ENCODE data around the gene TRAM2.

Gene TRAM2

DNA sequence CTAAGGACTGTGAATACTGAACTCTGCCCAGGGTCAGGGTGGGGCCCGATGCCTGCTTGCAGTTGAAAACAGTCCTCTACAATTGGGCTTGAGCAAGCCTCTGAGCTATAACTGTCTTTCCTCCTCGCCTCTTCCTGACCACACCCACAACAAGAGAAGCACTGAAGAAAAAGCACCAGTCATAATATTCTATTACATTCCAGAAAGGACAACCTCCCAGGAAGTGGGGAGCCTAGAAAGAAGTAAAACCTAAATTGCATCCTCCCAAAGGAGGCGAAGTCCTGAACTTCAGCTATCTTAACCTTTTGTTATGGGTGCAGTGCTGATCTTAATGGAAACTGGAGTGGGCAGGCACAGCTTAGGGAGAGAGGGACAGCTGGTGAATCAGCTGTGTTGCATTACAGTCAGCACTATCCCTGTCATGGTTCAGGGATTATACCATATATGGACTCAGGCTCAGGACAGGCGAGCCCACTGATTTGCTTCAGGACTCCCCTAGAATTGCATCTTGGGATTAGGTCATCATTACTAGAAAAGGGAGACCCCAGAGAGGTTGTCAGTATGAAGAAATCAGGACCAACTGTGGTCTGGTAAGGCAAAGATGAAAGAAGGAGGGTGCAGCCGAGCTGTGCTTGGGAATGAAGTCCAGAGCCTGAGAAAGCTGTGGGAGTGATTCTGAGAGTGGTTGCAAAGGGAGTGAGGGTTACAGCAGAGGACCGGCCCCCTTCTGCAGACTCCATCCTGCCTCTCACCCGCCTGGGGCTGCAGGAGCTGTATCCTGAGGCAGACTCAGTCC is 18.3 kb upstream of the TRAM2 start:
- H3K9me3 ChIP-seq (ENCODE audit: control insufficient read depth in 2 of 2, low read length in 2 of 2): no peaks in the 10 kb centered on the region
- H3K36me3 ChIP-seq (ENCODE audit: control insufficient read depth in 2 of 2, insufficient read depth in 2 of 2, low read length in 2 of 2): no peaks in the 10 kb centered on the region
- H3K9ac ChIP-seq (ENCODE audit: low read depth in 1 of 2, low read length in 2 of 2): no peak overlapping the region
- peak overlapping the region; percentile 14 to 19 for H3K4me3 ChIP-seq (ENCODE audit: low read length in 2 of 2)
- H3K27me3 ChIP-seq (ENCODE audit: control insufficient read depth in 2 of 2, insufficient read depth in 2 of 2, low read length in 2 of 2): no peaks in the 10 kb centered on the region
- H3K27ac ChIP-seq (ENCODE audit: low read depth in 2 of 2, low read length in 2 of 2): peak overlapping the region; percentile 66
- H3K4me1 ChIP-seq (ENCODE audit: control insufficient read depth in 2 of 2, insufficient read depth in 2 of 2, low read length in 2 of 2): peaks cover 18 to 25% of the 10 kb centered on the region in 2 donors

DNA sequence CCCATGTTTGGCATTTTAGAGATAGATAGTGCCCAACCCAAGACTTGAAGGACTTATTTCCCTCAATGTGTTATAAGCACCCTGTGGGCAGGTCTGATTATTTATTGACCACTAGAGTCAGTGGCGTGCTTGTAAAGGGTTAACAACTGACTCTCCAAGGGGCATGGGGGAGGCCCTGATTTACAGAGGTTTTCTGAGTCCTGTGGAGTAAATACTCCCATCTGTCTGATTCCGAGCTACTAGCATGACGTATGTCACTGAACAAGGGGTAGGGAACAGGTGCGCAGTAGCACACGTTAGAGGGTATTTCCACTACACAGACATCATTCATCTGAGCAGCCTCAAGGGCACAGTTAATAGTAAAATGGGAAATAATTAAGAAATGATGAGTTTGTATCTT is 17.4 kb upstream of the TRAM2 start:
- Histone ChIP-seq H3K27ac (ENCODE audit: low read depth in 2 of 2, low read length in 2 of 2) (no peak overlapping the region), H3K4me1 (ENCODE audit: control insufficient read depth in 2 of 2, insufficient read depth in 2 of 2, low read length in 2 of 2) (peaks cover 18 to 25% of the 10 kb centered on the region in 2 donors)

DNA sequence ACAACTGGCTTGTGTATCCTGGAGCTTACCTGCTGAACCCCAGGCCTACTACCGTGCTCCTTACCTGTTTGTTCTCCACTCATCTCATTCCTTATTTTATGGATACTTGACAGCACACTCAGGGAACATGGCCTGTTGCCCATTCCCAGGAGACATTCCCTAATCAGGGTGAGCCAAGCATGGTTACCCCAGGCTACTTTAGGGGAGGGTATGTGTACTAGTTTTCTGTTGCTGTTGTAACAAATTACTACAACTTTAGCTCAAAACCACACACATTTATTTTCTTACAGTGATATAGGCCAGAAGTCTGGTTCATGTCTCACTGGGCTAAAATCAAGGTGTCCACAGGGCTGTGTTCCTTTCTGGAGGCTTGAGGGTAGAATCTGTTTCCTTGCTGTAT is 15.0 kb upstream of the TRAM2 start:
- Histone ChIP-seq H3K27ac (ENCODE audit: low read depth in 2 of 2, low read length in 2 of 2) (no peak overlapping the region), H3K9me3 (ENCODE audit: control insufficient read depth in 2 of 2, low read length in 2 of 2) (no peaks in the 10 kb centered on the region), H3K4me1 (ENCODE audit: control insufficient read depth in 2 of 2, insufficient read depth in 2 of 2, low read length in 2 of 2) (peaks cover 13 to 17% of the 10 kb centered on the region in 2 donors), H3K9ac (ENCODE audit: low read depth in 1 of 2, low read length in 2 of 2) (no peak overlapping the region), H3K27me3 (ENCODE audit: control insufficient read depth in 2 of 2, insufficient read depth in 2 of 2, low read length in 2 of 2) (no peaks in the 10 kb centered on the region), H3K4me3 (ENCODE audit: low read length in 2 of 2) (no peak overlapping the region), H3K36me3 (ENCODE audit: control insufficient read depth in 2 of 2, insufficient read depth in 2 of 2, low read length in 2 of 2) (no peaks in the 10 kb centered on the region)

More for the DNA sequence above, 17.4 kb upstream of the TRAM2 start:
- Histone ChIP-seq H3K27me3 (ENCODE audit: control insufficient read depth in 2 of 2, insufficient read depth in 2 of 2, low read length in 2 of 2) (no peaks in the 10 kb centered on the region), H3K4me3 (ENCODE audit: low read length in 2 of 2) (no peak overlapping the region), H3K36me3 (ENCODE audit: control insufficient read depth in 2 of 2, insufficient read depth in 2 of 2, low read length in 2 of 2) (no peaks in the 10 kb centered on the region), H3K9me3 (ENCODE audit: control insufficient read depth in 2 of 2, low read length in 2 of 2) (no peaks in the 10 kb centered on the region), H3K9ac (ENCODE audit: low read depth in 1 of 2, low read length in 2 of 2) (no peak overlapping the region)

DNA sequence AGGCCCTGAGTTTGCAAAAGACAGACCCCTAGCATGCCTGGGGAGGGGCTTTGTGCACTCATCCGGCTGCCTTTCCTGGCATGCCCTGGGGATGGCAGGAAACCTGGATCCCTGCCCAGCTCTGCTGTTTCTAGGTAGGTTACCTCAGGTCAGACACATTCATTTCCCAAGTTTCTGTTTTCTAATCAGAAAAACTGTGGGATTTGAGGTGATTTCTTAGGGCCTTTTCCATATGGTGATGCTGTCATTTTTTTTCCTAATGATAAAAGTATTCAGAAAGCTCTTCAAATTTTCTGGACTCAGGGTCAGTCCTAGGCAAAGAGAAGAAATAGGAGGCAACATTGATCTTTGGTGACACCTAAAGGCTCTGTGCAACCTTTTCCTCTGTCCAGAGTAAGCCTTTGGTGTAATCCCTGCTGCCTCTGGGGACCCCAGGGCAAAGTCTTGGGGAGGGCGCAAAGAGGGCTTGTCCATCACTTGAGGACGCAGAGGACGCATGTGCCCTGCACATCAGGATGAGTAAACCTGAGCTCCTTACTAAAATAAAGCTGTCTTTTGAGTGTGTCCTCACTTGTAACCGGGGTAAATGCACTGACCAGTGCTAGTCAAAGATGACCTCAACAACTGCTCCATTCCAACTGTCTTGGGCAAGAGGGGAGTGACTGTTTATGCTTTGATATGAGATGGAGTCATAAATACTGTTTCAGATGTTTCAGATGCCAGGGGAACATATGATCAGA is 13.5 kb upstream of the TRAM2 start:
- Histone ChIP-seq H3K9me3 (ENCODE audit: control insufficient read depth in 2 of 2, low read length in 2 of 2) (no peaks in the 10 kb centered on the region), H3K4me3 (ENCODE audit: low read length in 2 of 2) (no peak overlapping the region), H3K27ac (ENCODE audit: low read depth in 2 of 2, low read length in 2 of 2) (no peak overlapping the region), H3K9ac (ENCODE audit: low read depth in 1 of 2, low read length in 2 of 2) (no peak overlapping the region), H3K4me1 (ENCODE audit: control insufficient read depth in 2 of 2, insufficient read depth in 2 of 2, low read length in 2 of 2) (peaks cover 9 to 12% of the 10 kb centered on the region in 2 donors), H3K36me3 (ENCODE audit: control insufficient read depth in 2 of 2, insufficient read depth in 2 of 2, low read length in 2 of 2) (no peaks in the 10 kb centered on the region), H3K27me3 (ENCODE audit: control insufficient read depth in 2 of 2, insufficient read depth in 2 of 2, low read length in 2 of 2) (no peaks in the 10 kb centered on the region)

DNA sequence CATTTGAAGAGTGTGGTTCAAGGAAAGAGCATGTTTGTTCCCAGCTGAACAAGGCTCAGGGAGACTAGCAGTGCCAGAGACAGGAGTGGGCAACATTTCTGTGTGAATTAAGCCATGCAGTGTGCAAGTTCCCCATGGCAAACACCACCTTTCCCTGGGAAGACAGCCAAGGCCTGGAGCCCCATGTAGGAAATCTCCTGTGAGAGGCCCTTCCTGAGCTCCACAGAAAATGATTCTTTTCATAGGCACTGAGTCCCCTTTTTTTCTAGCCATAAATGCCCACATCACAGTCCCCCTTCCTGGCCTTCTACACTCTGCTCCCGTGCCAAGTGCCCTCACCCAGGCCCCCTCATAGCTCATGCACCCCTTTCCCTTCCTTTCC is 11.8 kb upstream of the TRAM2 start:
- Histone ChIP-seq H3K9ac (ENCODE audit: low read depth in 1 of 2, low read length in 2 of 2) (no peak overlapping the region), H3K4me1 (ENCODE audit: control insufficient read depth in 2 of 2, insufficient read depth in 2 of 2, low read length in 2 of 2) (no peaks in the 10 kb centered on the region), H3K27me3 (ENCODE audit: control insufficient read depth in 2 of 2, insufficient read depth in 2 of 2, low read length in 2 of 2) (no peaks in the 10 kb centered on the region), H3K36me3 (ENCODE audit: control insufficient read depth in 2 of 2, insufficient read depth in 2 of 2, low read length in 2 of 2) (no peaks in the 10 kb centered on the region), H3K4me3 (ENCODE audit: low read length in 2 of 2) (no peak overlapping the region), H3K27ac (ENCODE audit: low read depth in 2 of 2, low read length in 2 of 2) (no peak overlapping the region), H3K9me3 (ENCODE audit: control insufficient read depth in 2 of 2, low read length in 2 of 2) (no peaks in the 10 kb centered on the region)

DNA sequence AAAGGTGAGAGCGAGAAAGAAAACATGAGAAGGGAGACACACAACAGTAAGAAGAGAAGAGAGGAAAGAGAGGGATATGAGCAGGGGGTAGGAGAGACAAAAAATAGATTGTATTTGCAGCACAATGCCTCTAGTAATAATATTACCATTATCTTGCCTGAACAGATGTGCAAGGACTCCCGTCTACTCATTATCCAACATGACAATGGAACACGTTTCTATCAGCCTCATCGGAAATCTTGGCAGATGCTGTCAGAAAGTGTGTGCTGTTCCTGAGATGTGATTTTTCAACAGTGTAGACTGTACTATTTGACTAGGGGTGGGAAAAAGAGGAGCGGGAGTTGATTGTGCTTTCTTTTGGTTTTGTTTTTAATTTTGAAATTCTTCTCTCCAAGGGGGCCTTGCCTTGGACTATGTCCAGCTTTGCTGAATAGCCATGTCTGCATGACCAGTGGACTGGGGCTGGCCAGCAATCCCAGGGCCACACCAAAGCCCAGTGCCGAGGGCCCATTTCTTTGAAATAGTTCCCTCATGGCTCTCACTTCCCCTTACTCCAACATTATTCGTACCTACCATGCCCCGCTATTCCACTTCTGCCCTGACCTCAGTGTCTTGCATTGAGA is 11.3 kb upstream of the TRAM2 start:
- no peak overlapping the region for H3K4me3 ChIP-seq (ENCODE audit: low read length in 2 of 2)
- no peak overlapping the region for H3K27ac ChIP-seq (ENCODE audit: low read depth in 2 of 2, low read length in 2 of 2)
- H3K27me3 ChIP-seq (ENCODE audit: control insufficient read depth in 2 of 2, insufficient read depth in 2 of 2, low read length in 2 of 2): no peaks in the 10 kb centered on the region
- H3K9ac ChIP-seq (ENCODE audit: low read depth in 1 of 2, low read length in 2 of 2): no peak overlapping the region
- H3K9me3 ChIP-seq (ENCODE audit: control insufficient read depth in 2 of 2, low read length in 2 of 2): no peaks in the 10 kb centered on the region
- no peaks in the 10 kb centered on the region for H3K36me3 ChIP-seq (ENCODE audit: control insufficient read depth in 2 of 2, insufficient read depth in 2 of 2, low read length in 2 of 2)
- H3K4me1 ChIP-seq (ENCODE audit: control insufficient read depth in 2 of 2, insufficient read depth in 2 of 2, low read length in 2 of 2): no peaks in the 10 kb centered on the region

DNA sequence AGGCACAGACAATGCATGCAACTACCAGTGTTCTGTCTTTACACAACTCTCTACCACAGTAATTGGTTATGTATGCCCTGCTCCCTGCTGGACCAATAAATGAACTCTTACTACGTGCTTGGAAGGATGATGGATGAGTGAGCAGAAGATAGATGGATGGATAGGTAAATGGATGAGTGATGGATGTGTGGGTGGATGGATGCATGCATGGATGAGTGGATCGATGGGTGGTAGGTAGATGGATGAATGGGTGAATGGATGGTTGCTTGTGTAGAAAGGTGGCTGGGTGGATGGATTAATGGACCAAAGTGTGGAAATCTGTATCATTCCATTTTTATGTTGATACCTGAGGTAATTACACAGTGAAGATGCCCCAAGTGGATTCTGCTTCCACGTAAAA is 10.1 kb upstream of the TRAM2 start:
- H3K4me3 ChIP-seq (ENCODE audit: low read length in 2 of 2): no peak overlapping the region
- H3K9me3 ChIP-seq (ENCODE audit: control insufficient read depth in 2 of 2, low read length in 2 of 2): no peaks in the 10 kb centered on the region
- no peak overlapping the region for H3K9ac ChIP-seq (ENCODE audit: low read depth in 1 of 2, low read length in 2 of 2)
- H3K27me3 ChIP-seq (ENCODE audit: control insufficient read depth in 2 of 2, insufficient read depth in 2 of 2, low read length in 2 of 2): no peaks in the 10 kb centered on the region
- H3K27ac ChIP-seq (ENCODE audit: low read depth in 2 of 2, low read length in 2 of 2): no peak overlapping the region
- H3K36me3 ChIP-seq (ENCODE audit: control insufficient read depth in 2 of 2, insufficient read depth in 2 of 2, low read length in 2 of 2): no peaks in the 10 kb centered on the region
- H3K4me1 ChIP-seq (ENCODE audit: control insufficient read depth in 2 of 2, insufficient read depth in 2 of 2, low read length in 2 of 2): no peaks in the 10 kb centered on the region

DNA sequence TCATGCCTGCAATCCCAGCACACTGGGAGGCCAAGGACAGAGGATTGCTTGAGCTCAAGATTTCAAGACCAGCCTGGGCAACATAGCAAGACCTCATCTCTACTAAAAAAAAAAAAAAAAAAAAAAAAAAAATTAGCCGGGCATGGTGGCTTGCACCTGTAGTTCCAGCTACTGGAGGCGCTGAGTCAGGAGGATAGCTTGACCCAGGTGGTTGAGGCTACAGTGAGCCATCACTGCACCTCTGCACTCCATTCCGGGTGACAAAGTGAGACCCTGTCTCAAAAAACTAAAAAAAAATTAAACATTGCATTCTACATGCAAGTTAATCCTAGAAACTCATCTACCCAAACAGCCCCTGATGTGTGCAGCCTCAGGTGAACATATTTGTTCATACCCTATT is 7.3 kb upstream of the TRAM2 start:
- Histone ChIP-seq H3K9ac (ENCODE audit: low read depth in 1 of 2, low read length in 2 of 2) (no peak overlapping the region), H3K27ac (ENCODE audit: low read depth in 2 of 2, low read length in 2 of 2) (no peak overlapping the region), H3K4me1 (ENCODE audit: control insufficient read depth in 2 of 2, insufficient read depth in 2 of 2, low read length in 2 of 2) (no peaks in the 10 kb centered on the region), H3K36me3 (ENCODE audit: control insufficient read depth in 2 of 2, insufficient read depth in 2 of 2, low read length in 2 of 2) (no peaks in the 10 kb centered on the region), H3K9me3 (ENCODE audit: control insufficient read depth in 2 of 2, low read length in 2 of 2) (no peaks in the 10 kb centered on the region), H3K27me3 (ENCODE audit: control insufficient read depth in 2 of 2, insufficient read depth in 2 of 2, low read length in 2 of 2) (no peaks in the 10 kb centered on the region), H3K4me3 (ENCODE audit: low read length in 2 of 2) (no peak overlapping the region)

DNA sequence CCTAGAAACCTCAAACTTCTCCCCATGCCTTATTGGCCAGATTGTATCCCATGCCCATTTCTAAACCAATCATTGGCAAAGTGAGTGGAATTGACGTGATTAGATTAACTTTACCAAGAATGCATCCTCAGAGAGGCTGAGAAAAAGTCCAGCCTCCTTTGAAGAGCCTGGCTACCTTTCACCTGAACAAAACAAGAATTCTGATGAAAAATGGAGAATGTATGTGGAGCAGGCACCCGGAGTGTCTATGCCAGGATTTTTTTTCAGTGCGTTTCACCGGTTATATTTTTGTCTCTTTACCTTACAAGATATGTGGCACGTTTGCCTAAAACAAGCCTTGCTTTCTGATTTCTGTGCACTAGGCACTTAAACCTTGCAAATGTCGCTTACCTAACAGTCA is 6.1 kb upstream of the TRAM2 start:
- H3K9me3 ChIP-seq (ENCODE audit: control insufficient read depth in 2 of 2, low read length in 2 of 2): no peaks in the 10 kb centered on the region
- H3K27ac ChIP-seq (ENCODE audit: low read depth in 2 of 2, low read length in 2 of 2): no peak overlapping the region
- no peaks in the 10 kb centered on the region for H3K27me3 ChIP-seq (ENCODE audit: control insufficient read depth in 2 of 2, insufficient read depth in 2 of 2, low read length in 2 of 2)
- H3K4me3 ChIP-seq (ENCODE audit: low read length in 2 of 2): no peak overlapping the region
- no peak overlapping the region for H3K9ac ChIP-seq (ENCODE audit: low read depth in 1 of 2, low read length in 2 of 2)
- H3K4me1 ChIP-seq (ENCODE audit: control insufficient read depth in 2 of 2, insufficient read depth in 2 of 2, low read length in 2 of 2): peaks cover 0 to 2% of the 10 kb centered on the region in 2 donors
- H3K36me3 ChIP-seq (ENCODE audit: control insufficient read depth in 2 of 2, insufficient read depth in 2 of 2, low read length in 2 of 2): no peaks in the 10 kb centered on the region

DNA sequence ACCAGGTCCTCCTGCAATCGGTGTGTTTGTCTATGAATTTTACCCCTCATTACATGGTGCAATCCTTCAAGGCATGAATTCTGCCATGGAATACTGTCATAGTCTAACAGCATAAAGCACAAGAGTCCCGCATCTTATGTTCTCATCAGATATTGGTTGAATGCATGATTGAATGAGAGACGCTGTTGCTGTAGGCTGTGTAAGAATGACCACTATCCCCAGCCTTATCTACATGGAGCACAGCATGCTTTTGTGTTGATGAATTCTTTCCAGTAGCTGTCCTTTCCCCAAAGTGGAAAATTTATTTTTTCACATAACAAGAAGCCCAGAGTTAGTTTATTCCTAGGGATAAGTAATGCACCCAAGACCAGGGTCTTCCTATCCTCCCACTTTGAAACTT is 5.6 kb upstream of the TRAM2 start:
- Histone ChIP-seq H3K4me1 (ENCODE audit: control insufficient read depth in 2 of 2, insufficient read depth in 2 of 2, low read length in 2 of 2) (peaks cover 4% of the 10 kb centered on the region in 2 donors), H3K36me3 (ENCODE audit: control insufficient read depth in 2 of 2, insufficient read depth in 2 of 2, low read length in 2 of 2) (no peaks in the 10 kb centered on the region), H3K9me3 (ENCODE audit: control insufficient read depth in 2 of 2, low read length in 2 of 2) (no peaks in the 10 kb centered on the region), H3K27me3 (ENCODE audit: control insufficient read depth in 2 of 2, insufficient read depth in 2 of 2, low read length in 2 of 2) (no peaks in the 10 kb centered on the region), H3K9ac (ENCODE audit: low read depth in 1 of 2, low read length in 2 of 2) (no peak overlapping the region), H3K4me3 (ENCODE audit: low read length in 2 of 2) (no peak overlapping the region), H3K27ac (ENCODE audit: low read depth in 2 of 2, low read length in 2 of 2) (no peak overlapping the region)

Data from mucosa of rectum (tissue), 2 donors.